Posterior vena cava (tissue), 2 donors: Measurements from ENCODE around the gene NYNRIN. TPM values are rescaled to one million over a fixed set of nuclear protein-coding genes. Genes with fewer than 3 reads are reported as not detected.
"Not testable (repeated sequence)": the region's sequence is repeated elsewhere in the genome, so short reads cannot be mapped to it uniquely, and the experiment has no call there.

Source experiments
- DNase-seq: peaks from one replicate; pipeline ENCODE4 v3.0.0-alpha.2; 2020; ENCODE audit warnings: low spot score
- intact Hi-C, 2 donors: fragments of 100-400 bp; cut with DNase I; formaldehyde crosslinking; loops; one replicate each; pipeline versions ENCODE4 v1.14.1 to v1.14.2; 2022 to 2023
- long read RNA-seq, 2 donors: library from polyadenylated mRNA; unstranded; transcript quantifications; one replicate each; pipeline ENCODE4 v2.0.0, GENCODE V29; 2020 to 2021
- total RNA-seq, 2 donors: library from RNA; stranded (reverse); fragmentation: NEBNext Ultra II Directional; extraction: Animal tissue kit (Norgen Biotek cat#: 25700); gene quantifications; one replicate each; pipeline ENCODE4 v1.2.1, GENCODE V29; 2021
- donor health status: DM: yes; HTN: yes; CAD: no.
- donor health status: DM: yes; HTN: yes; CAD: no.

Gene NYNRIN
- total RNA-seq, result 10 to 100 TPM; 13.1 to 15.1 TPM
- long read RNA-seq, donor 1, partial matches to known transcripts, result 1 of 12 reads
- long read RNA-seq, donor 1, other reads (novel, unspliced or antisense), result 11 of 12 reads
- long read RNA-seq, donor 2, partial matches to known transcripts, result 0 of 4 reads
- long read RNA-seq, donor 2, other reads (novel, unspliced or antisense), result 4 of 4 reads

DNA sequence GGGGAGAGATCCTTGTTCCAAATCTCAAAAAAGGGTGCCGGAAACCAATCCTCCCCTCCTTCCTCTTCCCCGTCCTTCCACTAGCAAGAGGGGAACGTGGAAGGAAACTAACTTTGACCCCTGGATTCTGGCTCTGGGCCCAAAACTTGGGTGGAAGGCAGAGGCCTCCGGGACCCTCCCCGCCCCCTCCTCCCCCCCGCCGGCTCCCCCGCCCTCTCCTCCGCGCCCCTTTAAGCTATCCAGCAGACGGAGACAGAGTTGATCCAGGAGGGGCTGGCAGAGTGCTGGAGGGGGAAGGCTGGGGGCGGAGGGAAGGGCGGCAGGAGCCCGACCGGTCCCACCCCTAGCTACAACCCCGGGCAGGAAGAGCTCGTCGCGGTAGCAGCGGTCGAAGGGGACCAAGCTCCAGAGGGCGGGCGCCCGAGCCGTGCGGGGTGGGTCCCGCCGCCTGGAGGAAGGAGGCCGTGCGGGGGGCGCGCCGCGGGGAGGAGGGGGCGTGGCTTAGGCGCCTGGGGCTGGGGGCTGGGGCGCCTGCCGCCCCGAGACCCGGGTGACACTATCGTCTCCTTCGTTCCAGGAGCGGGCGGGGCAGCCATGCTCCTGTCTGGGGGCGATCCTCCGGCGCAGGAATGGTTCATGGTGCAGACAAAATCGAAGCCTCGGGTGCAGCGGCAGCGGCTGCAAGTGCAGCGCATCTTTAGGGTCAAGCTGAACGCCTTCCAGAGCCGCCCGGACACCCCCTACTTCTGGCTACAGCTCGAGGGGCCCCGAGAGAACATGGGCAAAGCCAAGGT, at the start of gene NYNRIN:
Gene NYNRIN, plus strand, starts transcription at position 351 of the 794 bp plus-strand sequence. Its CDS starts 244 bp downstream, at position 595.
- intact Hi-C loops, result no loop called here
- no peak for DNase-seq

DNA sequence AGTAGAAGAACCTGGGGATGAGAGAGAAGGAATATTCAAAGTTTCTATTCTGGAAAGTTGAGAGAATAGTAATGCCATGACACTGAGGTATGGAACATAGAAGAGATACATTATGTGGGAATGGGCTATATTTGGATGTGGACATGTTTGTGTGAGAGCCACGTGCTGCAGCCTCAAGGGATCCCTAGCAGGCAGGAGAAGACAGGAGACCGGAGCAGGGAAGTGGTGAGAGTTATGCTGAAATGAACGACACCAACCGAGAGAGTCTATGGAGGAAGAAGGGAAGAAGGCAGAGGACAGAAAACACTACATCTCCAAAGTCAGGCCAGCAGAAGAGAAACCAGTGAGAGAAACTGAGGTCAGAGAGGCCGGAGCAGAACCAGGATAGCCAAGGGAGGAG, 49.1 kb upstream of the NYNRIN start:
- intact Hi-C loops, result no loop called here
- DNase-seq, result peak; percentile 11

DNA sequence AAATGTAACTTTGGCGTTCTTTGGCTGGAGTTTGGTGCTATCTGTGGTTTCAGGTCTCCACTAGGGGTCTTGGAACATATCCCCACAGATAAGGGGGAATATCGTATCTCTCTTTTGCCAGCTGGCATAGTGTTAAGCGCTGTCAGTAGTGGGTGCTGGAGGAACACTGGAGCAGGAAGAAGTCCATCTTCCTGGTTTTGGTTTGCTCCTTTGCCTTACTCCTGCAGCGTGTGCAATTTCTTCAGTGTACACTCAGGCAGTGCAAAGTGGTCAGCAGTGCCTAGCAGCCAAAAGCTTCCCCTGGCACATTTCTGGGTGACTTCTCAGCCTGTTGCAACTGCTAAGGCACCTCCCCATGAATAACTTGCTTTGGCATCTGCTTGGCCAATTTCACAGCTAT, 47.3 kb upstream of the NYNRIN start:
- peak; percentile 56 for DNase-seq
- intact Hi-C loops, result no loop called here

DNA sequence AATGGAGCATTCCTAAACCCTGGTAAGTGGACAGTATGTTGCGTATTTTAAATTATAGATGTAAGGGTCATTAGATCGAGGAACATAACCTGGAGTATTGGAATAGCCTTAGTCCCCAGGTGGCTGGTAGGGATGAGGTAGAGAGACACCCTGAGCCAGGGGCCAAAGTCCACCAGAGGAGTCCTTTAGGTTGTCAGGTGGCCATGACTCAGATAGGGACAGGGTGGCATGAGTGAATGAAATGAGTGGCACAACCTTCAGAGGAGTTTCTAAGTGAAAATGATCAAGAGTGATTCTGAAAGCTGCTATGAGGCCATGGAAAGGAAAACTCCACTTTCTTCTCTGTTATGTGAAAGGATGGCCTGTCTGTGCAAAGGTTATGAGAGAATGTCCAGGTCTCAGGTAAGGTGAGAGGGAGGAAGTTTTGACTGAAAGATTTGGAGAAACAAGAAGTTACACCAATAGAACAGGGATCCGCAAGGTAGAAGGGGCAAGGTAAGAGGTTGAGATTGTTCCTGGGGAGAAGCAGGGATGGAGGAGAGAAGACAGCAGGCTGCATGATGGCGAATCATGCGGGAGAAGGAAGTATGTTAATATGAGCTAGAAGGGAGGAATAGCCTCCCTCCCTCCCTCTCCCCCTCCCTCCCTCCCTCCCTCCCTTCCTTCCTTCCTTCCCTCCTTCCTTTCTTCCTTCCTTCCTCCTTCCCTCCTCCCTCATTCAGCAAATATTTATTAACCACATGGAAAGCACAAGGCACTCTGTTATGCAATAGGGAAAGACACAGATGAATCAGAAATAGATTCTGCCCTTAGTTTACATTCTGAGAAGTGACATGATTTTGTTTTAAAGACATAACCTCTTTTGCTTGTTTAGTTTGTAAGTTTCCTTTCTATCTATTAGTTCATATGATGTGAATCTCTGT, 45.0 kb upstream of the NYNRIN start:
- DNase-seq, result peak; percentile 8
- intact Hi-C loops, result no loop called here

DNA sequence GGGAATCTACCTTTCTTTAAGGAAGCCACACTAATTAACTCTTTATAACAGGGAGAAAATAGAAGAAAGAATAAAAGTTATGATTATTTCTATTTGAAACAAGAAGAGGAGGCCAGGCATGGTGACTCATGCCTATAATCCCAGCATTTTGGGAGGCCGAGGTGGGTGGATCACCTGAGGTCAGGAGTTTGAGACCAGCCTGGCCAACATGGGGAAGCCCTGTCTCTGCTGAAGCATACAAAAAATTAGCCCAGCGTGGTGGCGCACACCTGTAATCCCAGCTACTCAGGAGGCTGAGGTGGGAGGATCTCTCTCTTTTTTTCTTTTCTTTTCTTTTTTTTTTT, 44.3 kb upstream of the NYNRIN start:
- intact Hi-C loops, result not testable (repeated sequence)
- peak; percentile 8 for DNase-seq

DNA sequence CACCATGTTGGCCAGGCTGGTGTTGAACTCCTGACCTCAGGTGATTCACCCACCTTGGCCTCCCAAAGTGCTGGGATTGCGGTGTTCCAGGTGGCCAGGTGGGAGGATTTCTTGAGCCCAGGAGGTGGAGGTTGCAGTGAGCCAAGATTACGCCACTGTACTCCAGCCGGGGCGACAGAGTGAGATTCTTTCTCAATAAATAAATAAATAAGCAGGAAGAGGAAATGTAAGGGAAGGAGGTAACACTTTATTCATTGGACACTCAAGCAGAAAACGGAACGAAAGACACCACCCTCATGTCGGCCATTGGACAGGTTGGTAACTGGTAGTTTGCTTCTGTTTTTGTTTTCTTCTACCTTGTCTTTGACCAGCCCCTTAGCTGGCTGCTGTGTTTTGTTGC, 43.8 kb upstream of the NYNRIN start:
- peak; percentile 50 for DNase-seq
- intact Hi-C loops, result no loop called here

DNA sequence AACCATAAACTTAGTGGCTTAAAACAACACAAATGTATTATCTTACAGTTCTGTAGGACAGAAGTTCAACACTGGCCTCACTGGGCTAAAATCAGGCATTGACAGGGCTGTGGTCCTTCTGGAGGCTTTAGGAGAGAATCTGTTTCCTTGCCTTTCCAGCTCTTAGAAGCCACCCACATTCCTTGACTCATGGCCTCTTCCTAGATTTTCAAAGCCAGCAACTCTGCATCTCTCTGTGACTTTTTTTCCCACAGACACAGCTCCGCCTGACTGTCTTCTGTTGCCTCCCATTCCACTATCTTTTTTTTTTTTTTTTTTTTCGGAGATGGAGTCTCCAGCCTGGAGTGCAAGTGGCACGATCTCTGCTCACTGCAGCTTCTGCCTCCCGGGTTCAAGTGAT, 42.6 kb upstream of the NYNRIN start:
- DNase-seq, result peak; percentile 8
- intact Hi-C loops, result no loop called here

DNA sequence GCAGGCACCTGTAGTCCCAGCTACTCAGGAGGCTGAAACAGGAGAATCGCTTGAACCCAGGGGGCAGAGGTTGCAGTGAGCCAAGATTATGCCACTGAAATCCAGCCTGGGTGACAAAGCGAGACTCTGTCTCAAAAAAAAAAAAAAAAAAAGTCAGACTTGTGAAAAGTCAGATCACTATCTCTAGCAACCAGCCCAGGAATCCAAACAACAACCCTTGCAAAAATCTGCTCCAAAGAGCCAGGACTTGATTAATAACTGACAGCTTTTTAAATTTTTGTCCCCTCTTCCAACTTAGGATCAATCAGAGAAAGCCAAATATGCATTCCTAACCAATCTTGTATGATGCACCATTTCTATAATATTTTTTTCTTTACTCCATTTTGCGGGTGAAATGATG, 38.5 kb upstream of the NYNRIN start:
- intact Hi-C loops, result no loop called here

DNA sequence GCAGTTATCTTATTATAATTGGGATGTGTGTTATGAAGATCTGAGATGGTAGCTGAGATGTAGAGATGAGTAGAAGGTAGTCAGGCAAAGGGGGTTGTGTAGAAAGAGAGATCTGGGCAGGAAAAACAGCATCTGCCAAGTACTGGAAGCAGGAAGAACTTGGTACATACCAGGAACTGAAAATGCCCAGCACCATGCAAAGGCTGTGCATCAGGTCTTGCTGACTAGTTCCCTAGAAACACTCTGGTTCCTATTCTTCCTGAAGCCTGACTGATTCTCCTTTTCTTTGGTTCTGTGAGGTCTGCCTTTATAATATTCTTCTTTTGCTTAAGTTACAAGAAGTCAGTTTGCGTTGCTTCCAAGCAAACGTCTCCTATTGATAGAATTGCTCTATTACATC, 37.5 kb upstream of the NYNRIN start:
- intact Hi-C loops, result no loop called here
- no peak for DNase-seq

More for the DNA sequence above, 38.5 kb upstream of the NYNRIN start:
- no peak for DNase-seq

DNA sequence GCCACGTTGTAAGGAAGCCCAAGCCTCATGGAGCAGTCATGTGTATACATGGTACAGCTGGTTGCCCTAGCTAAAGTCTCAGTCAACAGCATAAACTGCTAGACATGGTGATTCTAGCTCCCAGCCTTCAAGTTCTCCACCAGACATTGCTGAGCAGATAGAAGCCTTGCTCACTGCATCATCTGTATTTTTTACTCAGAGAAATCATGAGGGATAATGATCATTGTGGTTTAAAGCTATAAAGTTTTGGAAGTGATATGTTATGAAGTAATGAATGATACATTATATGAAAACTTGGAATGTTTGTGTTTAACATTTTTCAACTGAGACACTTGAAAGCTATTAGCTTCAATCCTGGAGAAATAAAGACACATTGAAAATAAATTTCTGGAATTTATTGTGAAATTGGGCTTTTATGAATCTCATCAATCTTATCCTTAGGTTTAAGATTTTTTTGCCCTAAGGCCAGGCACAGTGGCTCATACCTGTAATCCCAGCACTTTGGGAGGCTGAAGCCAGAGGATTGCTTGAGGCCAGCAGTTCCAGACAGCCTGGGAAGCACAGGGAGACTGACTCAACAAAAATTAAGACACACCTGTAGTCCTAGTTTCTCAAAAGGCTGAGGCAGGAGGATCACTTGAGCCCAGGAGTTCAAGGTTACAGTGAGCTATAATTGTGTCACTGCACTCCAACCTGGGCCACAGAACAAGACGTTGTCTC, 36.4 kb upstream of the NYNRIN start:
- DNase-seq, result peak; percentile 6
- intact Hi-C loops, result no loop called here

DNA sequence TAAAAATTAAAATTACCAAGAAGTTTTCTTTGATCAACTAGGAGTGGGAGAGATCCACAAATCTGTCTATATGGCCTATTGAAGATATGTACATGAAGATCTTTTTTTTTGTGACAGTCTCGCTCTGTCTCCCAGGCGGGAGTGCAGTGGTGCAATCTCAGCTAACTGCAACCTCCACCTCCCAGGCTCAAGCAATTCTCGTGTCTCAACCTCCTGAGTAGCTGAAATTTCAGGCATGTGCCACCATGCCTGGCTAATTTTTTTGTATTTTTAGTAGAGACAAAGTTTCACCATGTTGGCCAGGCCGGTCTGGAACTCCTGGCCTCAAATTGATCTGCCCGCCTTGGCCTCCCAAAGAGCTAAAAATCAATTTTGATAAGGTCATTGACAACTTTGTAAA, 35.4 kb upstream of the NYNRIN start:
- peak; percentile 5 for DNase-seq
- intact Hi-C loops, result no loop called here

DNA sequence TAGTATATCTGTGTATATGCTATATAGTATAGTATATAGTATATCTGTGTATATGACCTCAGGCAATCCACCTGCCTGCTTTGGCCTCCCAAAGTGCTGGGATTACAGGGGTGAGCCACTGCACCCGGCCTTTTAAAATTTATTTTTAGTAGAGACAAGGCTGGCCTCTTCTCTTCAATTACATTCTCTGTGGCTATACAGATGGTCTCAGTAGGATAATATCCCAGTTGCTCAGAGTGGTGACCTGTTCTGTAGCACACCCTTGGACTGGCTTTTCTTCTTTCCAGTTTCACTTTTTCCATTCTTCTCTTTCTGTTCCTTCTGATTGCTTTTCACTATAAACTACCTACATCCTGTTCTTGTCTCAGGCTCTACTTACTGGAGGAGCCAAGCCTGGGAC, 34.0 kb upstream of the NYNRIN start:
- no peak for DNase-seq
- intact Hi-C loops, result loop anchor here (2.0 to 5.0 kb wide), 2 partner anchors 72 kb away; no protein-coding TSS in a partner anchor

DNA sequence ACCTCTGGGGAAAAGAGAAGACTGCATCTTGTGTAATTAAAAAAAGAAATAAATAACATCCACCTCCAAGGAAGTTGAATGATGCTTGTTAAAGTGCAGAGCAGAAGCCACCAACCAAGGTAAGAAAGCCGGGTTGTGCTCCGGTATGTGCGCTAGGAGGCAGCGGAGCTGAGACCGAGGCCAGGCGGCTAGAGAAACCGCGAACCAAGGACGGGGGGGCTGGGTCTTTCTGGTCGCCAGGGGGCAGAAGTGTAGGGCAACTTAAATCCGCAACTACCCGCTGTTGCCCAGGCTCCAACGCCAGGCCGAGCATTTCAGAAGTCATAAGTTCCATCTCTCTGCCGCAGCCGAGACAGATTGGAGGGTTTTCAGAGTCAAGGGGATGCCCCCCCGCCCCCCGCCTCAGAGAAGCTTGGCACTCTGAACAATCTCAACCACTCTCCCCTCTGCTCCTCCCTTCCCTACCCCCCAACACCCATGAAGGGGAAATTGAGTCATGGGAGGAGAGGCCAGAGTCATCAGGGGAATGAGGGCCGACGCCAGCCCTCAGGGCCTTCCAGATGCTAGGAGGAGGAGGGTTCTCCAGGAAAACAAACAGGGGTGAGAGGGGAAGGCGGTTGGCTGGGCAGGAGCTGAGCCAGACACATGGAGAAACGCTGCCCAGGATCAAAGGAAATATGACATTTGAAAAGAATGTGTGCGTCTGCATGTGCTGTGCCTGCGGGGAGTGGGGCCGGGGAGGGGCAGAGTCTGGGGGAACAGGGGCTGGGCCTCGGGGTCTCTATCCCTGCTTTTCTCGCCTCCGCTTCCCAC, 33.0 kb upstream of the NYNRIN start:
- intact Hi-C loops, result loop anchor here (1.0 to 5.0 kb wide), 3 partner anchors 64 to 71 kb away; no protein-coding TSS in a partner anchor
- peak; percentile 96 for DNase-seq

DNA sequence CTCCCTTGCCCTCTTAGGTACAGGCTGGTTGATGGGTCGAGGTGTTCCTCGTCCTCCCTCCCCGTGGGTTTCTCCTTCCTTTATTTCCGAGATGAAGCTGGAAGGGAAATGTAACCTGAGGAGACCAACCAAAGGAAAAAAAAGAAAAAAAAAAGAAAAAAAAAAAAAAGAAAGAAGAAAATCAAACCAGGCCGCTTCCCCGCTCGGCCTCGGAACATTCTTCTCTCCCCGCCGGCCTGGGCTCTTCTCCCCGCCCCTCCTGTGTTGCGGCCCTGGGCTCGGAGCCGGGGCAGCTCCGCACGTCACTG, 32.4 kb upstream of the NYNRIN start:
- intact Hi-C loops, result loop anchor here (1.0 to 5.0 kb wide), 2 partner anchors 64 to 71 kb away; no protein-coding TSS in a partner anchor
- DNase-seq, result no peak

DNA sequence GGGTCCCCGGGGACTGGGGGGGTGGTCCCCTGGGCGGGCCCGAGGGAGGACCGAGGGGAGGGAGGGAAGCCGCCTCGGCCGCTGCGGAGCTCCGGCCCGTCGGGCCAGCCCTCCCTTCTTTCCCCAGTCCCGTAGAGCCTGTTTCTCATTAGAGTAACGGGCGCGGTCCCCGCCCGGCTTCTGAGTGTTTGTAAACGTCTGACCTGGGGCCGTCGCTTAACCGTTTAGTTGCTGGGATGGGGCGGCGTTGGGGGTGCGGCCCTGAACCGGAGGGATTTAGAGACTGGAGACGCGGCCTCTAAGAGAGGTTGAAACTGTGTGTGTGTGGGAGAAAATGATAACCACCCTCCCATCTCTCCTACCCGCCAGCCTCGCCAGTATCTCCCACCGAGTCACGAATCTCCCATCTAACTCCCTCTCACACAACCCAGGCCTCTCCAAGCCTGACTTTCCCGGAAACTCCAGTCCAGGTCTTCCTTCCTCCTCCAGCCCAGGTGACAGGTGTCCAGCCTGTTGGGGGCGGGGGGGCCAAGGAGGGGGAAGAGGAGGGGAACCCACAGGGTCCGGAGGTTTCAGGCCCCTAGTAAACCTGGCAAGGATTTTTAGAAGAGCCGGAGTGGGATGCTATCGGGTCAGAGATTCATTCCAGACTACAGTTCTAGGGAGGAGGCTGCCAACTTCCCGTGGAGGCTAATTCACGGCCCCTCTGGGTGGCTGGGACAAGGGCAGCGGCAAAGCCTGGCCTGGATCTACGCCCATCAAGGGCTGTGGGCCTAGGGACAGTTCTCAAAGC, 31.9 kb upstream of the NYNRIN start:
- DNase-seq, result peak; percentile 97
- intact Hi-C loops, result loop anchor here (1.0 to 5.0 kb wide), 2 partner anchors 63 to 70 kb away; no protein-coding TSS in a partner anchor

DNA sequence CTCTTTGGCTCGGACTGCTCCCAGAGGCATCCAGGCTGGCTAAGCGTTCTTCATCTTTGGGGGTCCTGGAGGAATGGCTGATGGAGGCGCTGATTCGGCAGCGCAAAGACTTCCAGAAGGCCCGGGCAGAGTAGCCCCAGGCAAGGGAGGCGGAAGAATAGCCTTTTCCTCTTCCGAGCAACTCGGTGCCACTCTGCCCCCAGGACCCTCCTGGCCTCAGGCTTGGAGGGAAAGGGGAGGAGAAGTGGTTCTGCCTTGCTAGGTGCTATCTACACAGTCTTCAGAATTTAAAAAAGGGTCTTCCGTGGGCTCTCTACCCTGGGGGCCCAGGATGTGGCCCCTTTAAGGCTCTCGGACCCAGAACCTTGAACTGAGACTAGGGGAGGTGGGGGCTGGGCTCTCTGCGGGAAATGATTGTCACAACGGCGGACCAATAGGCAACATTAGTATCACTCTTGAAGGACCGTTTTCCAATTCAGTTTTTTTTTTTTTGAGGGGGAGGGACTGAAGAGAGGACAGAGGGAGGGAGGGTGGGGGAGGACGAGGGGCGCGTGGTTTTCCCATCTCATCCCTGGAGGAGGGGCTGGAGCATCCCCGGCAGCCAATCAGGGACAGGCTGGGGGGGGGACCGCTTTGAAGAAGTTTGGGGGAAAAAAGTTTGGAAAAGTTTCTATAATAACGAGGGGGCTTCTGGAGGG, 31.1 kb upstream of the NYNRIN start, which contains the start of gene NFATC4:
Gene NFATC4, plus strand, starts transcription at position 671 of the 698 bp plus-strand sequence. CDS start 157 bp downstream, outside the sequence.
- intact Hi-C loops, result loop anchor here in 1 of 2 donors (5.0 kb wide), 1 partner anchor 70 kb away; no protein-coding TSS in a partner anchor
- peak; percentile 90 for DNase-seq

DNA sequence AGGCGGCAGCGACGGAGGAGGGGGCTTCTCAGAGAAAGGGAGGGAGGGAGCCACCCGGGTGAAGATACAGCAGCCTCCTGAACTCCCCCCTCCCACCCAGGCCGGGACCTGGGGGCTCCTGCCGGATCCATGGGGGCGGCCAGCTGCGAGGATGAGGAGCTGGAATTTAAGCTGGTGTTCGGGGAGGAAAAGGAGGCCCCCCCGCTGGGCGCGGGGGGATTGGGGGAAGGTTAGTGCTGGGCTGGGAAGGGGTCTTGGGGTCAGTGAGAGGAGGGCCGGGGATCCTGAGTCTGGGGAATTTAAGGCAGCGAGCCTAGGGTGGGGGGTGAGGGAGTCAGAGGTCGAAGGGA, 30.6 kb upstream of the NYNRIN start:
- intact Hi-C loops, result loop anchor here in 1 of 2 donors (5.0 kb wide), 1 partner anchor 69 kb away; no protein-coding TSS in a partner anchor
- DNase-seq, result no peak
